Activated T-helper 1 cell treated with Interleukin-2 at 50 U/mL for 16 hours (primary cell): ENCODE data around the gene FOXP1.

Experiments
- DNase-seq: peaks from one replicate; pipeline ENCODE4 v3.0.0-alpha.2; 2020; ENCODE audit warnings: low read depth

Gene FOXP1

DNA sequence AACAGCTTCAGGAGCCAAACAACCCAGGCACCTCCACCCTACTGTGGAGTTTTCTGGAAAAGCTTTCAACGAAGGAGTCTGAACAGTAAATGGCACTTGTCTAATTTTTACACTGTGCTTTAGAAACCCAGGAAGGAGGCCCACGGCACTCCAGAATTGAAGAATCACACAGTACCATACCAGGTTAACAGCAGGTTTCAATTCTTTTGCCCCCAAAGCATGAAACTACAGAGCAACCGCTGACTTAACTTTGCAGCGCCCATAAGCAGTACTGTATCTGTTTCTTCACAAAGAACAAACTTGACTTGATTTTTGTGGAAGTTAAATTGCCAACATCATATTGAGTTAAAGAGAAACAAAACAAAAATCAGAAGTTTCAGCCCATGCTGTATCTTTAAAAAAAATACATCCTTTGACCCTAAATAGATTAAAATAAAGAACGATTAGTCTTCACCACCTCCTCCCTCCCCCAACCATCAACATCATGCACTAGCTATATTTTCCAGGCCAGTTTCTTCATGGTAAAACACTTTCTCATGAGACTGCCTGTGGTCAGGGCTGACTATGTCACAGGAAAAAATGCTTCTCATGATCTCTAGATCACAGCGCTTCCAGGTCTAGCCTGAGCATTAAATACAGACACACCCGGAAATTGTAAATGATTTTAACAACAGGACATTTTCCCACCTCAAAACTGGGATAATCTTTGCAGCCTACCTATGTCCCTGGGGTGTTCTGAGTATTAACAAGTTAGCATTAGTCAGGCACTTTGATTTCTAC lies 456.3 kb downstream of the FOXP1 start:
- DNase-seq = no peak

DNA sequence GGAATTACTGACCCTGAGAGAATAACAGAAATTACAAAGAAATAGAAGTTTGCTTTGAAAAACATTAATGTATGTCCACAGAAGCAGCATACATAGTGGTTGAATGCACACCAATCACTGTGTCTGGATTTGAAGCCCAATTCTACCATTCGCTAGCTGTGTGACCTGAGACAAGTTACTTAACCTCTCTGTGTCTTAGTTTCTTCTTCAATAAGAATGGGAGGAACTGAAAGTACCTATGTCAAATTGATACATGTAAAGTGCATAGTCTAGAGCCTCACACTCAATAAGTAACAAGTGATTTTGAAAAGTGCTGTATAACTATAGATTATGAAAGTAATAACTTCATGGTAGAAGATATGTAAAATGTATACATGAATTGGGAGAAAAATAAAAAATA lies 457.8 kb downstream of the FOXP1 start:
- no peak for DNase-seq

DNA sequence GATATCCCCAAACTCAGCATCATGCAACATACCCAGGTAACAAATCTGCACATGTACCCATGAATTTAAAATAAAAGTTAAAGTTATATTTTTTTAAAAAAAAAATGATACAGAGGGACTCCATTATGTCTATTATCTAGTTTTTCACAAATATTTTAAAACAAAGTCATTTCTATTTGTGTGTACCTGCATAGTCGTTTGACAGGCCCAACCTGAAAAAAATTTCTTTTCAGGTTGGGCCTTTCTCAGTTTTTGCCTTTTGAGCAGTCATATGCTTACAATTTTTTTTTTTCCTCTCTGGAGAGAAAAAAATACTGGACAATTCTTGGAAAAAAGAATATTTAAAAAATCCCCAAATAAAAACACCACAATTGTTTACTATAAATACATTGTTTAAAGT lies 459.5 kb downstream of the FOXP1 start:
- no peak for DNase-seq

DNA sequence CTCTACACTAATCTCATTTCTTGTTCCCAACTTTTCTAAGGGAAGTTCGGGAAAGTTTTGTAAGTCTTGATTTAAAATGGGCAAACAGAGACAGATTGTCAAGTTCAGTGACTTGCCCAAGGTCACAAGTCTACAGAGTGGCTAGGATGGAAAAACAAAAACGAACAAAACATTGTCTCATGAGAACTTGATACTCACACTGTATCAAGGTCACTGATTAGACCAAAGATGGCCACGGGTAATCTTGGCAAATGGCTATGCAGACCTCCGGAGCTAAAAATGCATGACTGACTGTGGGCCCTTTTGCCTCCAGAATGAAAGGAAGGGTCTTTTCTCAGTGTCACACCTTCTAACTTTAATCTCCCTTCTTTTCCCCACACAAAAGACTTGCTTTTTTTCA lies 460.9 kb downstream of the FOXP1 start:
- DNase-seq = no peak

DNA sequence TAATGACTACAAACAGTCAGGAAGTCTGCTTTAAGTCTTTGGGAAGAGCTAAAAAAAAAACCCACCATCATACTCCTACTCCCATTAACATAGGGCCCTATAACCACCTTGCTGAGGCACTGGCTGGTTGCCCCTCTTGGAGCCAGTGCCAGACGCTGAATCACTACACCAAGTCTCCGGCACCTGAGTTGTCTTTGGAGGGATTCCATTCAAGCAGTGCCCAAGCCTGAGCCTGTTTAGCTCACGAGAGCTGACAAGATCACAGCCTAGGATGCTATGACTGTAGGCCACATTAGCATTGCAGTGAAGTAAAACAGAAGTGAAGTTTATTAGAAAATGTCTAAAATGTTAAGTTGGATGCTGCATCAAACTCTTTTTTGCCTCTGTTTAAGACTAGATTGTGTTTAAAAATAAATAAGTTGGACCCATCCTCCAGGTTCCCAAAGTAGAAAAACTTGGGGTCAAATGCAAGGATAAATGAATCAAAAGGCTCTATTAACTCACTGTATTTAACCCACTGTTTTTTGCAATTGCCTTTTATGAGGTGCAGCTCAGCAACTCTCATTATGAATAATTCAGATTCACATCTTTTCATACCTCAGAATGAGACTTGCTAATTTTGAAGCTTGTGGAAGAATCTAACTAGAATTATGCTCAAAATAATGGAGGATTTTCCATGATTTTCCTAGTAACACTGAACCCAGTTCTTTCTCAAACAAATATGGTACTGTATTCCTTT lies 461.9 kb downstream of the FOXP1 start:
- no peak for DNase-seq

DNA sequence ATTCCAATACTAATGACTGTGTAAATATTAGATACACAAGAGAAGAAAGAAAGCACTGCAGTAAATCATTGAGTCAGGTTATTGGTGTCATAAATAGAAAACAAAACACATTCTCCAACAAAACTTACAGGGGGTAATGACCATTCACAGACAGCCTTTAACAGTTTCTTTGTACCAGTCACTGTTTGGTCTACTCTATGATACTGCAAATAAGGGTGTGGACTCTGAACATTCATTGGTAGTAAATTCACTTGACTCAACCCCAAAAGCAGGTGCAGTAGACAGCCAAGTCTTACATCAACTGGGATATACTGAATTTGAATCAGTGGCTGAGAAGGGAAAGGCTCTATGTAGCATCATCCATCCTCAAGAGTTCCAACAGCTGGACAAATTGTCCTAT lies 463.5 kb downstream of the FOXP1 start:
- DNase-seq = no peak

DNA sequence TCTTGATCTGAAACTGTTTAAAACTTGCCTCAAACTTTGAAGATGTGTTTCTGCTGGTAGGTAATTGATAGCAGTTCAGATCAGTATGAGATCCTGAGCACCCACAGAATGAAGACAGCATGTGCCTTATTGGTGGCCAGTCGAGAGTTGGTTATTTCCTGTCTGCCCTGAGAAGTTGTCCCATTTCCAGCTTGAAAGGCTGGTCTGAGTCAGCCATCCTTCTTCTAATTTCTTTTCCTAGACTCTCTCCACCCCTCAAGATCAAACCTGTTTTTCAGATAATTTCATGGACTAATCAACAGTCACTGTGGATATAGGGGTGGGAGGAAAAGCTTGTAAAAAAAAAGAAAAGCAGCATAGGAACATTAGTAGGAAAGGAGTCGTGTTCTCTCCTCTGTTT lies 464.4 kb downstream of the FOXP1 start:
- DNase-seq = no peak

DNA sequence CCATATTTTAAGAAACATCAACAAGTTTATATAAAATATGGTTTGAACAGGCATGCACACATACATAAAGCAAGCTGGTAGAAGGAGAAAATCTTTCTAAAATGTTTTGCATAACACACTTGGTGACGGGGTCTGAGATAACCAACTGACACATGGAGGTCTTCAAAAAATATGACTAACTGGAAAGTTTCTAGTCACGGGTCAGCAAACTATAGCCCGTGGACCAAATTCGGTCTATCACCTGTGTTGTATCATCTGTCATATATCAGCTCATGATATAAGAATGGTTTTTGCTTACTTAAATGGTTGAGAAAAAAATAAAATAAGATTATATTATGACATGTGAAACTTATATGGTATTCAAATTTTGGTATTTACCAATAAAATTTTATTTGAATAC lies 465.1 kb downstream of the FOXP1 start:
- no peak for DNase-seq

DNA sequence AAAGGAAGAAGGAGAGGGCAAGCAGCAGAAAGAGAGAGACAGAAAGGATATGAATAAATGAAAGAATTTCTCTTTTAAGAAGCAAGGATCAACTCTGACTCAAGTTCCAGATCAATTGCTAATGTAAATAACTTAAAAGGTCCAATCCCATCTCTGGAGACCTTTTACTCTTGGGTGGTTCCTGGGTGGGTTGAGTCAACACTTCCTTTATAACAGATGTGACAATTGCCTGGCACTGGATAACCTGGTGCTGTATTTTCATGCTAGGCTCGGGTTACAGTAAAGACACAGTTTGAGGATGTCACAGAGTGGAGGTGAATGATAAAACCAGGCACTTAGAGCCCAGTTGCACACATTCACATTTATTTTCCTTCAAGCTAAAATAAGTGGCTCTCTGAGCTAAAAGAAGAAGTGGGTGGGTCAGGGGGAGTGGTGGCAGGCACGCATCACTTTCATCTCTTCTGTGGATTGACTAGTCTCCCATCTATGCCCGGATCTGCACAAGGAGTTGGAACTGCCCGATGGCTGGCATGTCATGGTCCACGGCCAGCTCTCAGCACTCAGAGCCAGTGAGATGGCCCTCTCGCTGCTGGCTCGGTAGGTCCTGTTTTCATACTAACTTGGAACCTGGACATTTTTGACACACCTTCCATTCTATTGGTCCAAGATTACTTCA lies 465.8 kb downstream of the FOXP1 start:
- DNase-seq = no peak

DNA sequence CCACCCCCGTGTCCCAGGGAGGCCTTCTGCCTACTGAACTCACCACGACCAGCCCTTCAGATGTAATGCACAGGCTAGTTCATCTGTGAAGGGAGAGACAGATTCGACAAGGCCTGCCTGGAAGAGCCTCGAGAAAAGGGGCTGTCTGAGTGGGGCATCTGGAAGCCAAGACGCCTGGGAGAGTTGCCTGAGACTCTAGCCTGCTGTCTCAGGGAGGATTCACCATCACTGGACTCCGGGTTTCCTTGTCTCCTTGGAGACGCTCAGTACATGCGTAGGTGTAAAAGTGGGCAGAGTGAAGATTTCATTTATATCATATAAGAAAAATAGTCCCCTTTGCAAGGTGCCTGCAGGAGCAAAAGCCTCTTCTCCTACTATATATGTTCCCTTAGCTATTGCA lies 468.9 kb downstream of the FOXP1 start:
- DNase-seq = no peak

DNA sequence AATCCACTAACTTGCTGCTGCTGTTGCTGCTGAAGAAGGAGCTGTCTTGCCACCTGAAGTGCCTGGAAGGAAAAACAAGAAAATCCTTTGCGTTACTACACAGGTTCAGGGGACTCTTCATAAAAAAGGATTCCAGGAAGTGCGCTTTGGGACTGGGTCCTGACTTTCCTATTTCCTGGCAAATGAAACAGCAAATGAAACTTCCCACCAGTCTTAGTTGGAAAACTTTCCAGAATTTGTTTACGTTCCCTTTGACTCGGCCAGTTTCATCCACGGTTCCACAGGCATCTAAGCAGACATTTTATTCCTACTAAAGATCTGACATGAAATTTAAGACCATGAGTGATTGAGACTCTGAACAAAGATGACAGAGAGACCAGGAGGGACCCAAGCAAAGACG lies 471.0 kb downstream of the FOXP1 start:
- no peak for DNase-seq

DNA sequence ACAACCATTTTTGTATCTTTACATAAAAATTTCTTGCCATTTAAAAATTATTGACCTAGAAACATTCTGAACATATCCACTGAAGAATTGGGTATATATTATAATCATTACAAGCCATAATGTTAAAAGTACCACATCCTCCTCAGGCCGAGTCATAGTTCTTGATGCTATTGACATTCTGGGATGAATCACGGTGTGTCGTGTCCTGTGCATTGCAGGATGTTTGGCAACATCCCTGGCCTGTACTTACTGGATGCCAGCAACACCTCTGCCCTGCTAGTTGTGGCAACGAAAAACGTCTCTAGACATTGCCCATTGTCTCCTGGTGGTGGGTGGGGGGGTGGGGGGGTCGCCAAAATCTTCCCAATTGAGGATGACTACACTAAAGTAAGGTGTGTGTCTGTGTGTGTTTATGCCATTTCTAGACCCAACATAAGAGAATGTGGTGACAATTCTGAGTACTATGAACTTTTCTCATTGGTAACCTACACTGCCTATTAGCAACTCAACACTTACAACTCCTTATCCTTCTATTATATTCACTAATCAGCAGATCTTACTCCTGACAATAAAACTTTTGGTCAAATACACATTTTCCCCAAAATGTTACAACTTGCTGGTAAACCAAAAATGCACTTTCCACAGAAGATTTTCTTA lies 471.6 kb downstream of the FOXP1 start:
- DNase-seq = no peak

DNA sequence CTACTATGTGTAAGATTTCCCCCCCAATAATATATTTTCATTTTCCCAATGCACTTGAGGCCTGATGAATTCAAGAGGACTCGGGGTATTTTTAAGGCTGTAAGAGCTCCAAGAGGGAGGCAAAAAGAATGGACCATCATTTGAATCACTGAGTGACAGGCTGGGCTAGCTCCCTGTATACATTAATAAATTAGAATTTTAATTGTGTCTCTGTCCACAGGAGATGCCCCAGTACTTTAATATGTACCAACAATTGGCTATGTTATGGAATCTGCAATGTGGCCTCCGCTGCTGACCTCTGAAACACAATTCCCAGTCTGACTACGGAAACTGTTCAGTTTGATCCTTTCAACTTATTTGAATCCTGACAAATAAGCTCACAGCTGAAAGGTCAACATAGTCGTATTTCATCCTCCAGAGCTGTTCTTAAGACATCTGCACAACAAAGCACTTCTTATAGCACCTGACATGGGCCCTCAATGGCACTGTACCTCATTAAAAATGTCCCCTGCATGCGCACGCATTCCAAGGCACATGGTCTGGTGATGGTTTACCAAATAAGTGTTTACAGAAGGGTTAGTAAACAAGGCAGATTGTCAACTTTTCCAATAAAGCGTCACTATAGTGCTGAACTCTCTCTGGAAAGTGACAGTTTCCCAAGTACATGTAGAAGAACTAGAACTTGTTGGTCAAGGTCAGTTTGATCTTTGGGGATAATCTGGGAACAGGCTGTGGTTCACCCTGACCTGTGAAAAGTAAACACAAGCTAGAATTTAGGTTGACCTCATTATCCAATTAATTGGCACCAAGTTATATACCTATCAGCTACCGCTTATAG lies 472.9 kb downstream of the FOXP1 start:
- DNase-seq = no peak

DNA sequence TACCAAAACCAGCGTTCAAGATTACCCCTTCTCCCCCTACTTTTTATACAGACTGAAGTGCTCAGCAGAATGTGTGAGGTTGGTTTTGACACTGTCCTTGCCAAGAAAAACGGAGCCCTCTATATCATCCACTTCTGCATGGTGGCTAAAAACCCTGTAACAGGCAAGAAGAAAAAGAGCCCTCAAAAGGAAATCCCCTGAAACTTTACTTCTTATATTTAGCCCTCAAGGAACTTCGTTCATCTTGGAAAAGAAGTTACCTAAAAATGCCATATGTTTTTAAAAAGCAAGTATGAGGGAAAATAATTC lies 473.6 kb downstream of the FOXP1 start:
- no peak for DNase-seq

DNA sequence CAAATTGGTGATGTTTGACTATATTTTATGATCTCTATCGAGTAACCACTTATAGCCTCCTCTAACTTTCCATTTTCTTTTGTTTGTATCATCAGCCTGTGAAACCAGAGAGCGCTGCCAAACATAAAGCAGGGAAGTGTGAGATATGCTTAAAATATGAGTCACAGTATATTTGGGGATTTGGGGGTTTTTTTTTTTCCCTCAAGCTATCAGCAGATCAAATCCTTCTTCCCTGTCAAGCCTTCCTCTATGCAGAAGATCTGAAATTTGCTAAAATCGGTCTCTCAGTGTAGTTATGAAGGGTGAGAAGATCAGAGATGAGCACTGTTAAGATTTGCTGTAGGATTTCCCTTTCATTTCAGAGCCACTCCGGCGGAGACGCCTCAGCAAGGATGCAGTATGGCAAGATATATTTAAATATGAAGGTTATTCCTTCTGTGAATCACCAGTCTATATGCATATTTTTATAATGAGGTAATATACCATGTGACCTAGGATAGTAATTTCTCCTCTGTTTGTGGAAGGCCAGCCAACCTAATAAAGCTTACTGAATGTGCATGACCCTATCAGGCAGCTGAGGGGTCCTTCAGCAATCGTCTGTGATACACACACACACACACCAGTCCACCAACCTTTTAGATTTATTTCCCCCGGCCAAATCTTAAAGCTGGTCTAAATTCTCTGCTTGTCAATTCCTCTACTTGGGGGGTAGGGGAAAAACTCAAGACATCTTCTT lies 474.1 kb downstream of the FOXP1 start:
- DNase-seq = no peak

DNA sequence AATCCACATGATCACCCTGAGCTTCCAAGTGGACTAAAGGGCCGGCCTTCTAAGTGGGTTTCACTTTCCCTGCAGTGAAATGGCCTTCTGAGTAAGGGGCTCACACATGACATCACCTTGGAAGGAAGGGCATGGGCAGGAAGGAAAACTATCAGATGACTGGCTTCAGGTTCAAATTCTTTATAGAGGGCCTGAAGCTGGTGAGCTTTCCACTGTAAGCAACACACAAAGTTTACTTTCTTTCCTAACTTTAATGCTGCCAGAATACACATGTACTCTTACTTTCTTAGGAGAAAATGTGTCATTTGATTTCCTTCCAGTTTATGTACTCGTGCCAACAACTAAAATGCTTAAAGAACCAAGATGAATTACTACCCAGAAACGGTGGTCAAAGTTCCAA lies 475.6 kb downstream of the FOXP1 start:
- no peak for DNase-seq

DNA sequence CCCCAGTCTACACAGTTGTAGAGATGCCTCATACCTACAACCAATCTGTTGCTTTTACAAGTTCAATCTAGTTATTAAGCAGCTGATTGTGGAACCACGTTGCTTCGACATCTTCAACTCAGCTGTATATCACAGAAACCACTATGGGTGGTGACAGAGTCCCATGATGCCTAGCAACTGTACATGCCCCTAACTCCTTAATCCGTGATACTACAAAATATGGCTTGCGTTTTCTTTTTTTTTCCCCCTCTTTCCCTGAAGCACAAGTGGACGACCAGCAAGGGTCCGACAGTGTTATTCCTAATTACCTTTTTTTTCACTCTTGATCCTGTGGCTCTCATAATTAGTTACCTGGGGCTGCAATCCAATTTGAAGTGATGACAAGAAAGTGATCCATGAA lies 478.6 kb downstream of the FOXP1 start:
- no peak for DNase-seq

DNA sequence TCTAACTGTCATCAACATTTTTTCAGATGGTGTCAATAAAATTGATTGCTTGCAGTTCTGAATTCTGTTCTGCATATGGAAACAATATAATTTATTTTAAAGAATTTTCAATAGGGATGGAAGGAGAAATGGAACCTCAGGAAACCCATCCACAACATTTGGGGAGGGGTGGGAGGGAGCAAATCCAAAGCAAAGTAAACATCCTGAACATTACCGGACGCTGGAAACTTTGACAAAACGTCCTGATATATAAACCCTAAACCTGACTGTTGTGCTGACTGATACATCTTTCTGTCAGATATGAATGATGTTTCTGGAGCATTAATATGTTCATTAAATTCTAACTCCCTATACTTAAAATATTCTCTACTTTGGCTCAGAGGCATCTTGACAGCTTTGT lies 479.0 kb downstream of the FOXP1 start:
- no peak for DNase-seq

DNA sequence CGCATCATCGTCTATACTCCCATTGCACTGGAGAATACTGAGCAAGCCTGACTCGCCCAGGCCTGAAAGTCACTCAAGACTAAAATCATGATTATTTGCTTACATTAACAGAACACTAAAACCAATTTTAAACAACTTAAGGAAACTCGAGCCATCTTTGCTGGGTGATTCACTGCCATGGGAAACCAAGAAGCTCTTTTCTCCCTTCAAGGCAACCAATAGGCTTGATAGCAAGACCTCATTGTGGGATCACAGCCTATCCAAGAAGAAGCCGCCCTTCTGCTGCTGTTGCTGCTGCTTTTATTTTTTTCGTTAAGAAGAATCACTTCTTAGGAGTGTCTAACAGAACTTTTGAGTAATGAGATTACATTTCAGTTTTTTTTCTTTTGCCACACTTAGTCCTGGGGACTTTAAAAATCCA lies 479.4 kb downstream of the FOXP1 start:
- no peak for DNase-seq

DNA sequence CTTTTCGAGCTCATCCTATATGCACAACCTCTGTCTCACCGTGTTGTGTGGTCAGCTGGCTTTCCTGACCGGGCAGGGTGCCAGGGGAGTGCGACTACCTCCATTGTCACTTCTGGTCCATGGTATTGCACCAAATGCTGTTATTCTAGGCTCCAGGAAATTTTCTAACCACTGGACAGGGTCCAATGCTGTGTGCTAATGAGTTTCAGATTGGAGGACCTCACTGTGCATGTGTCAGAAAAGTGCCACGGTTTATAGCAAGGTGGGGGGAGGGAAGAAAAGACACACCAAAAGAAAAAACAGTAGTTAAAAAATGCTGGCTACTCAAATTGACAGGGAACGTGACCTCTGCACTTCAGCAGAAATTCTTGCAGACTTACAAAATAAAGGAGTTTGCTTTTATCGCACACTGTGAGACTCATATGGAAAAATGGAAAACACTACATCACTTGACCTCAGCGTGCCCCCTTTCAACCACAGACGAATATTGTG lies 480.1 kb downstream of the FOXP1 start:
- DNase-seq = no peak
